Naive thymus-derived CD4-positive, alpha-beta T cell (primary cell): ENCODE results near the gene PRELID2. TPM values are rescaled to one million over a fixed set of nuclear protein-coding genes. Genes with fewer than 3 reads are reported as not detected.
A peak's percentile ranks its signal among the peaks of the same experiment; 100 is the strongest.
"Not testable (repeated sequence)": the region's sequence is repeated elsewhere in the genome, so short reads cannot be mapped to it uniquely, and the experiment has no call there.

Experiments
- ATAC-seq: fragments of 150-1000 bp; cut with Tn5 transposase; 2 replicates; pipeline ENCODE4 v1.10.0; 2021; ENCODE audit warnings: mild to moderate bottlenecking, moderate library complexity
- CTCF ChIA-PET: fragments of 350-600 bp; sonication (Branson Sonifier 250); formaldehyde crosslinking; loops from one replicate; lab custom pipeline; 2021; ENCODE audit warnings: antibody characterized with exemption; lab: Charles Lee
- POLR2A ChIA-PET: fragments of 350-600 bp; sonication (Branson Sonifier 250); formaldehyde crosslinking; loops from one replicate; lab custom pipeline; 2021; ENCODE audit warnings: antibody characterized with exemption, inconsistent platforms; lab: Charles Lee
- DNase-seq, 9 donors: peaks; one replicate each; pipeline versions ENCODE4 v3.0.0 to v3.0.0-alpha.2; 2020 to 2022; ENCODE audit warnings: mixed read lengths in 1 of 9
- H3K27ac ChIP-seq: one replicate; pipeline ENCODE4 v1.7.0; 2013; ENCODE audit warnings: mild to moderate bottlenecking, low read depth, low read length, moderate library complexity
- H3K27me3 ChIP-seq, 2 donors: one replicate each; pipeline ENCODE4 v1.7.0; 2013; ENCODE audit warnings: low read length in 2 of 2, mild to moderate bottlenecking in 2 of 2, moderate library complexity in 2 of 2; ENCODE audit not compliant: control insufficient read depth in 2 of 2, insufficient read depth in 2 of 2
- H3K36me3 ChIP-seq, 3 experiments: 1 replicate in 2 of 3; 2 replicates in 1 of 3; pipeline ENCODE4 v1.7.0; 2013; ENCODE audit warnings: low read length in 3 of 3, mild to moderate bottlenecking in 3 of 3, moderate library complexity in 1 of 3; ENCODE audit not compliant: insufficient read depth in 3 of 3, control insufficient read depth in 2 of 3
- H3K4me1 ChIP-seq, 2 donors: one replicate each; pipeline ENCODE4 v1.7.0; 2013; ENCODE audit warnings: low read length in 2 of 2, mild to moderate bottlenecking in 2 of 2, moderate library complexity in 1 of 2; ENCODE audit not compliant: control insufficient read depth in 2 of 2, insufficient read depth in 2 of 2
- H3K4me3 ChIP-seq: 2 replicates; pipeline ENCODE4 v1.7.0; 2013; ENCODE audit warnings: mild to moderate bottlenecking, low read length
- H3K9me3 ChIP-seq, 3 experiments: 1 replicate in 2 of 3; 2 replicates in 1 of 3; pipeline ENCODE4 v1.7.0; 2013; ENCODE audit warnings: low read length in 3 of 3; ENCODE audit not compliant: control insufficient read depth in 2 of 3
- H3K27ac Mint-ChIP-seq, 9 donors: one replicate each; pipeline ENCODE4 v1.8.0; 2020 to 2022; ENCODE audit warnings: mixed read lengths in 9 of 9, mild to moderate bottlenecking in 8 of 9, moderate library complexity in 5 of 9, inconsistent platforms in 2 of 9
- H3K27me3 Mint-ChIP-seq, 5 donors: one replicate each; pipeline ENCODE4 v1.8.0; 2021 to 2022; ENCODE audit warnings: mixed read lengths in 5 of 5, mild to moderate bottlenecking in 1 of 5
- H3K36me3 Mint-ChIP-seq, 5 donors: one replicate each; pipeline ENCODE4 v1.8.0; 2020 to 2022; ENCODE audit warnings: mixed read lengths in 5 of 5, mild to moderate bottlenecking in 3 of 5, inconsistent platforms in 1 of 5
- H3K4me1 Mint-ChIP-seq, 7 donors: one replicate each; pipeline ENCODE4 v1.8.0; 2020 to 2022; ENCODE audit warnings: mixed read lengths in 7 of 7, mild to moderate bottlenecking in 3 of 7, inconsistent platforms in 1 of 7
- H3K4me3 Mint-ChIP-seq, 10 donors: one replicate each; pipeline ENCODE4 v1.8.0; 2020 to 2022; ENCODE audit warnings: mild to moderate bottlenecking in 10 of 10, mixed read lengths in 10 of 10, moderate library complexity in 6 of 10, inconsistent platforms in 2 of 10
- H3K9me3 Mint-ChIP-seq, 11 donors: one replicate each; pipeline ENCODE4 v1.8.0; 2020 to 2022; ENCODE audit warnings: mixed read lengths in 11 of 11, mild to moderate bottlenecking in 4 of 11, inconsistent platforms in 1 of 11, moderate library complexity in 1 of 11
- intact Hi-C, 2 donors: fragments of 100-400 bp; cut with micrococcal nuclease; formaldehyde crosslinking; loops; one replicate each; pipeline ENCODE4 v1.15.1; 2023
- polyA plus RNA-seq, 2 donors: library from polyadenylated mRNA; unstranded; fragments of 300-500 nt; fragmentation: Illumina TruSeq; gene quantifications; one replicate each; pipeline ENCODE4 v1.2.3, GENCODE V29; 2021
- total RNA-seq, 6 experiments: library from RNA in 5 of 6; stranded (reverse) in 5 of 6; gene quantifications; 1 replicate in 5 of 6; 2 replicates in 1 of 6; pipeline ENCODE4 v1.2.3 and lab custom pipeline; 2021 to 2026

PRELID2 gene
- total and polyA plus RNA-seq, 7 experiments from 2014 or later: 0.29 to 4.1 (median 1.3) TPM; not detected in 2

GRCh38 chr5:145743396-145744061 lies 91.6 kb downstream of the PRELID2 start:
- Histone ChIP-seq H3K4me3 (no peak overlapping the region), H3K36me3 (no peaks in the 10 kb centered on the region), H3K4me1 (no peaks in the 10 kb centered on the region), H3K9me3 (peaks cover 0 to 4% (median 0%) of the 10 kb centered on the region in 3 experiments), H3K27ac (no peak overlapping the region), H3K27me3 (no peaks in the 10 kb centered on the region)
- intact Hi-C loops: no loop called here
- Mint-ChIP-seq H3K27me3 (no peaks in the 10 kb centered on the region), H3K9me3 (peaks cover 0 to 27% (median 4%) of the 10 kb centered on the region in 11 donors), H3K36me3 (no peaks in the 10 kb centered on the region), H3K4me1 (no peaks in the 10 kb centered on the region), H3K4me3 (no peak overlapping the region), H3K27ac (no peak overlapping the region)
- DNase-seq (peak in 6 of 9 donors; percentile 9 to 39 (median 21)), ATAC-seq (peak; percentile 16)
- CTCF ChIA-PET: no interaction called here
- POLR2A ChIA-PET: no interaction called here

DNA sequence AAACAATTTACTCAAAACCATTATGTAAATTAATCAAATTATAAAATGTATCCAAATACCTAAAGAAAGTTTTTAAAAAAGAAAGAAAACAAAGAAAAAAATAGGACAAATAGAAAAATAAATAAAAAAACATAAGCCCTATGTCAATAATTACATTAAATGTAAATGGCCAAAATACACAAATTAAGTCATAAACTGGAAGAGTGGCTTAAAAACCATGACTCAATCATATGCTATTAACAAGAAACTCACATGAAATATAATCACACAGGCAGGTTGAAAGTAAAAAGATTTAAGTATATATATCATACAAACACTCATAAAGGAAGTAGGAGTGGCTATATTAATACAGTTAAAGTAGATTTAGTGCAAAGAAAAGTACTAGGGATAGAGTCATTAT lies 95.3 kb downstream of the PRELID2 start:
- CTCF ChIA-PET: no interaction called here
- H3K4me3 Mint-ChIP-seq: no peak overlapping the region
- Histone ChIP-seq H3K9me3 (peaks cover 0 to 4% (median 0%) of the 10 kb centered on the region in 3 experiments), H3K4me3 (no peak overlapping the region), H3K27me3 (no peaks in the 10 kb centered on the region), H3K36me3 (no peaks in the 10 kb centered on the region), H3K4me1 (no peaks in the 10 kb centered on the region), H3K27ac (no peak overlapping the region)
- ATAC-seq: no peak
- H3K9me3 Mint-ChIP-seq: peaks cover 0 to 18% (median 4%) of the 10 kb centered on the region in 11 donors
- no peaks in the 10 kb centered on the region for H3K36me3 Mint-ChIP-seq
- no peaks in the 10 kb centered on the region for H3K27me3 Mint-ChIP-seq
- no peaks in the 10 kb centered on the region for H3K4me1 Mint-ChIP-seq
- POLR2A ChIA-PET: no interaction called here
- no peak overlapping the region for H3K27ac Mint-ChIP-seq
- no peak for DNase-seq
- intact Hi-C loops: no loop called here

- intact Hi-C loops: no loop called here
- no peaks in the 10 kb centered on the region for H3K36me3 Mint-ChIP-seq
These were observed 96.9 kb downstream of the PRELID2 start for GRCh38 chr5:145738227-145738626.

GRCh38 chr5:145737578-145737977 lies 97.6 kb downstream of the PRELID2 start:
- ChIA-PET CTCF (no interaction called here), POLR2A (no interaction called here)
- ATAC-seq (no peak), DNase-seq (no peak)
- H3K4me3 Mint-ChIP-seq: no peak overlapping the region
- Histone ChIP-seq H3K36me3 (no peaks in the 10 kb centered on the region), H3K27me3 (no peaks in the 10 kb centered on the region), H3K27ac (no peak overlapping the region), H3K4me1 (no peaks in the 10 kb centered on the region), H3K4me3 (no peak overlapping the region), H3K9me3 (no peaks in the 10 kb centered on the region)
- no peaks in the 10 kb centered on the region for H3K36me3 Mint-ChIP-seq
- H3K27me3 Mint-ChIP-seq: no peaks in the 10 kb centered on the region
- H3K27ac Mint-ChIP-seq: no peak overlapping the region
- H3K9me3 Mint-ChIP-seq: peaks cover 0 to 17% (median 1%) of the 10 kb centered on the region in 11 donors
- H3K4me1 Mint-ChIP-seq: no peaks in the 10 kb centered on the region
- intact Hi-C loops: no loop called here

More at GRCh38 chr5:145738227-145738626, 96.9 kb downstream of the PRELID2 start:
- Mint-ChIP-seq H3K4me1 (no peaks in the 10 kb centered on the region), H3K9me3 (peaks cover 0 to 17% (median 4%) of the 10 kb centered on the region in 11 donors), H3K27ac (no peak overlapping the region), H3K27me3 (no peaks in the 10 kb centered on the region), H3K4me3 (no peak overlapping the region)
- CTCF ChIA-PET: no interaction called here
- ATAC-seq (no peak), DNase-seq (no peak)
- H3K4me1 ChIP-seq: no peaks in the 10 kb centered on the region
- no peaks in the 10 kb centered on the region for H3K36me3 ChIP-seq
- no peaks in the 10 kb centered on the region for H3K9me3 ChIP-seq
- POLR2A ChIA-PET: no interaction called here
- no peak overlapping the region for H3K27ac ChIP-seq
- H3K27me3 ChIP-seq: no peaks in the 10 kb centered on the region
- H3K4me3 ChIP-seq: no peak overlapping the region

DNA sequence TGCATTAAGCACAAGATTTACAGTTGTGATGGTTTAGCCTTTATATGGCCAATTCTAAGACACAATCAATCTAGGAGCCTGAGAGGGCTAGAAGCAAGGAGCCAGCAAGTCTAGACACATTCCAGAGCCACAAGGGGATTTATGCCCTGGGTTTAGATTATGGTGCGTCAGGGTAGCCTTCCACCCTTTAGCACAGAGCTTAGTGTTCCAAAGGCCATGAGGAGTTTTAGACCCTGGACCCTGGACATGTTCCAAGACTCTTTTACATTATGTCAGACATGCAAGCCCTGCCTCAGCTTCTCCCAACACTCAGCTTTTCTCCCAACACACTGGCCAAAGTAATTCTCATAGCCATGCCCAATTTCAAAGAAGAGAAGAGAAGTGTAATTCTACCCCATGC lies 105.2 kb downstream of the PRELID2 start:
- H3K27ac ChIP-seq, H3K36me3 ChIP-seq, H3K27me3 ChIP-seq, POLR2A ChIA-PET, H3K4me3 Mint-ChIP-seq, ATAC-seq, intact Hi-C loops, DNase-seq, H3K4me1 Mint-ChIP-seq, H3K27ac Mint-ChIP-seq, H3K4me1 ChIP-seq, H3K36me3 Mint-ChIP-seq, H3K27me3 Mint-ChIP-seq, H3K4me3 ChIP-seq, CTCF ChIA-PET: not testable (repeated sequence)
- peaks cover 3 to 43% (median 27%) of the 10 kb centered on the region in 11 donors for H3K9me3 Mint-ChIP-seq
- H3K9me3 ChIP-seq: peaks cover 0 to 14% (median 0%) of the 10 kb centered on the region in 3 experiments

DNA sequence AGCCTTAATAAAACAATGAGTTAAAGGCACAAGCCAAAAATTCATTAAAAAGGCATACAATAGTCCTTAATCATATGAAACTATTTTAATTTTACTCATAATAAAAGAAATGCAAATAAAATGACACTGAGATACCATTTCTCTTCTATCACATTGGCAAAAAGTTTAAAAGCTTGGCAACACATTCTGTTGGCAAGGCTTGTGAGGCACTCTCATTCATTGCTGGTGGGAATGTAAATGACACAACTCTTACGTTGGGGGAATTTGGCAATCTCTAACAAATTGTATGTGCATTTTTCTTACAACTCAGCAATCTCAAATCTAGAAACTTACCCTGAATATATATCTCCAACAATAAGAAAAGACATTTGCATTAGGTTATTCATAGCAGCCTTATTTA lies 111.6 kb downstream of the PRELID2 start:
- intact Hi-C loops: no loop called here
- Mint-ChIP-seq H3K27me3 (no peaks in the 10 kb centered on the region), H3K27ac (no peak overlapping the region), H3K4me1 (no peaks in the 10 kb centered on the region), H3K4me3 (no peak overlapping the region), H3K9me3 (peaks cover 3 to 32% (median 17%) of the 10 kb centered on the region in 11 donors), H3K36me3 (no peaks in the 10 kb centered on the region)
- Histone ChIP-seq H3K4me3 (no peak overlapping the region), H3K27ac (no peak overlapping the region), H3K36me3 (no peaks in the 10 kb centered on the region), H3K27me3 (no peaks in the 10 kb centered on the region), H3K9me3 (peaks cover 0 to 8% (median 0%) of the 10 kb centered on the region in 3 experiments), H3K4me1 (no peaks in the 10 kb centered on the region)
- POLR2A ChIA-PET: no interaction called here
- DNase-seq: no peak
- CTCF ChIA-PET: no interaction called here
- ATAC-seq: no peak

DNA sequence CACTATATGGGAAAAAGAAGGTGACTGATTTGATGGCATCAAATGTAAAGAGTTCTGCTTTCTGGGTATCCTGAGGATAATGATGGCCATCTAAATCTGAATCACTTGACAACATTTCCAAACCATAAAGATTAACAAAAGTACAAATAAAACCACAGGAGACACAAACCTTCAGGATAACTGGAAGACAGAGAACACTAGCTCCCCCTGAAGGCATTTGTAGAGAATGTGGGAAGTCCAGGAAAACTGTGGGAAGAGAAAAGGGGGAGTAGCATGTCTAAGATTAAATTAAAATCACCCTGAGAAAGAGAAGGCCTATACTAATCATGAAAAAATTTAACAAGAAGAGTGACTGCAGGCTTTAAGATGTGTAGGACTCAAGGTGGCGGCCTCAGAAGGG lies 116.2 kb downstream of the PRELID2 start:
- Mint-ChIP-seq H3K27me3 (no peaks in the 10 kb centered on the region), H3K4me3 (no peak overlapping the region), H3K9me3 (peaks cover 0 to 11% (median 2%) of the 10 kb centered on the region in 11 donors), H3K27ac (no peak overlapping the region), H3K36me3 (no peaks in the 10 kb centered on the region), H3K4me1 (no peaks in the 10 kb centered on the region)
- Histone ChIP-seq H3K4me3 (no peak overlapping the region), H3K36me3 (no peaks in the 10 kb centered on the region), H3K9me3 (no peaks in the 10 kb centered on the region), H3K4me1 (no peaks in the 10 kb centered on the region), H3K27me3 (no peaks in the 10 kb centered on the region), H3K27ac (no peak overlapping the region)
- ATAC-seq (no peak), DNase-seq (no peak)
- intact Hi-C loops: no loop called here
- POLR2A ChIA-PET: no interaction called here
- CTCF ChIA-PET: no interaction called here
